Activated naive CD4-positive, alpha-beta T cell (primary cell): ENCODE measurements around the gene BACH1.

Experiments
- DNase-seq, 4 experiments: peaks; one replicate each; lab custom pipeline; 2025; lab: John Stamatoyannopoulos, UW

BACH1 gene

GRCh38 chr21:29382030-29382654, 83.4 kb downstream of the BACH1 start:
- no peak for DNase-seq

- DNase-seq: no peak
Measured at GRCh38 chr21:29384683-29385359, 86.1 kb downstream of the BACH1 start.

GRCh38 chr21:29385934-29386520, 87.3 kb downstream of the BACH1 start:
- no peak for DNase-seq

- DNase-seq: no peak
Measured at GRCh38 chr21:29386803-29387202, 88.1 kb downstream of the BACH1 start.

- no peak for DNase-seq
Measured at GRCh38 chr21:29387598-29387997, 88.9 kb downstream of the BACH1 start.

- DNase-seq: no peak
Measured at GRCh38 chr21:29389136-29389535, 90.4 kb downstream of the BACH1 start.

GRCh38 chr21:29390778-29391177, 92.1 kb downstream of the BACH1 start:
- no peak for DNase-seq

- DNase-seq: no peak
Measured at GRCh38 chr21:29394051-29394450, 95.3 kb downstream of the BACH1 start.
